HG03565 (cell line): ENCODE measurements around the gene CSRP3.
"Not testable (repeated sequence)": the region's sequence is repeated elsewhere in the genome, so short reads cannot be mapped to it uniquely, and the experiment has no call there.

Source experiments
- ATAC-seq: cut with Tn5 transposase; IDR thresholded peaks from one replicate; pipeline ENCODE4 v1.9.1; 2021; ENCODE audit warnings: mild to moderate bottlenecking, moderate library complexity; ENCODE audit not compliant: unreplicated experiment

Gene CSRP3

GRCh38 chr11:19191530-19192169, 10.1 kb downstream of the CSRP3 start:
- no peak for ATAC-seq

- ATAC-seq, result no peak
Observed at GRCh38 chr11:19187833-19188258, 13.9 kb downstream of the CSRP3 start.

- no peak for ATAC-seq
Observed at GRCh38 chr11:19187114-19187832, 14.5 kb downstream of the CSRP3 start.

- ATAC-seq, result no peak
Observed at GRCh38 chr11:19185516-19186052, 16.2 kb downstream of the CSRP3 start.

- no peak for ATAC-seq
Observed at GRCh38 chr11:19185036-19185435, 16.7 kb downstream of the CSRP3 start.

DNA sequence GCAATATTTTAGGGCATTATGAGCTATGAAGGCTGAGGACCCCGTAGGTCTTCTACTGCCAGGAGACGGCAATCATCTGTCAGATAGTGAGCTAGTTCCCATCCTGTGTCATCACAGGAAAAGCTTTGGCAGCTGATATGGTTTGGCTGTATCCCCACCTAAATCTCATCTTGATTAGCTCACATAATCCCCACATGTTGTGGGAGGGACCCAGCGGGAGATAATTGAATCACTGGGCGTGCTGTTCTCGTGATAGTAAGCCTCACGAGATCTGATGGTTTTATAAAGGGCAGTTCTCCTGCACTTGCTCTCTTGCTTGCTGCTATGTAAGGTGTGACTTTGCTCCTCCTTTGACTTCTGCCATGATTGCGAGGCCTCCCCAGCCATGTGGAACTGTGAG, 18.1 kb downstream of the CSRP3 start:
- ATAC-seq, result no peak

DNA sequence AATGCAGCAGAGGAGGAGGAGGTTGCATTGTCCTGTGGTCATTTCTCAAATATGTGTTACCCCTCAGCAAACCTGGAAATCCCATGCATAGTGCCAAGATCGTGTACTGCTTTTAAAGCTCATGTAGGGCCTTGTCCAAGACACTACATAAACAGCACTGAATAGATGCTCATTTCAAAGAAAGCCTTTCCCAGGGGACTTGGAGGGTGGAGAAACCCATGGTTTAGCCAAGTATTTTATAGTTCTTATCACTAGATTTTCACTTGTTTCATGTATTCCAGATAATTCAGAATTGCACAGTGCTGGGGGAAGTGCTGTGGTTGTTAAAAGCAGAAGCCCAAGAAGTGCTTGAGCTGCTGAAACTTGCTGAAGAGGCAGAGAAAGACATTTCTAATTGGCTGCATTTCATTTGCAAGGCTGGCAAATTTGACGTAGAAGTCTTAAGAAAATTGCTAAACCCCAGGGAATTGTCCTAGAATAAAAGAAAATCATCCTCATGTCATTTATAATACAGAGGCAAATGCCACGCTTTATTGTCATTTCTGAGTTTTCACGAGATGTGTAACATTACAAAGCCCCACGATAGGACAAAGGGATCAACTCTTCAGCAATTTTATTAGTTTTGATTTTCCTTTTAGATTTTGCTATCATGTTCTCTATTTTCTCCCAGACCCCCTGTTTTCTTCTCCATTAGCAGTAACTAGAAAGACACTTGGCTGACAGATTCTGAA, 20.1 kb downstream of the CSRP3 start:
- no peak for ATAC-seq

- ATAC-seq, result no peak
Observed at GRCh38 chr11:19176629-19177186, 25.1 kb downstream of the CSRP3 start.

DNA sequence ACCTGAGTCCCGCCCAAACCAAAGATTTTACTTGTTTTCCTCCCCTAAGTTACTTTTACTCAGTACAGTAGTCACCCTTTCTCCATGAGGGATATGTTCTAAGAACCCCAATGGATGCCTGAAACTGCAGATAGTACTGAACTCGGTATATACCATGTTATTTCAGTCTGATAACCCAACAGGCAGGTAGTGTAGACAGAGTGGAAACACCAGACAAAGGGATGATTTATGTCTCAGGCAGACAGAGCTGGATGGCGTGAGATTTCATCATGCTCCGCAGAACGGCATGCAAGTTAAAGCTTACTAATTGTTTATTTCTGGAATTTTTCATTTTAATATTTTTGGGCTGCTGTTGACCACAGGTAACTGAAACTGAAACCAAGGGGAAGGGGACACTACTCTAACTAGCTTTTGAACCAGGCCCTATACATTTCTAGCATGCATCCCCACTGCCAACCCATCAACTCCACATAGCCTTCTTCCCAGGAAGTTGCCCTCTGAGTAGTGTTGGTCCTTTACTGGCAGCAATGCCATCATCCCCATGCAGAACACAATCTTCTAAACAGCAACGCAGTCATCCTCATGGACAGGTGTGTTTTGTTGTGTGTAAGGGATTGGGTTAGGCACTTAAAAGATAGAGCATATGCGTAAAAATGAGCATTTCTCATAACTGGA, 27.7 kb downstream of the CSRP3 start:
- no peak for ATAC-seq

GRCh38 chr11:19173004-19173689, 28.6 kb downstream of the CSRP3 start:
- no peak for ATAC-seq

- ATAC-seq, result no peak
Observed at GRCh38 chr11:19168090-19168489, 33.7 kb downstream of the CSRP3 start.

GRCh38 chr11:19164881-19165280, 36.9 kb downstream of the CSRP3 start:
- no peak for ATAC-seq

DNA sequence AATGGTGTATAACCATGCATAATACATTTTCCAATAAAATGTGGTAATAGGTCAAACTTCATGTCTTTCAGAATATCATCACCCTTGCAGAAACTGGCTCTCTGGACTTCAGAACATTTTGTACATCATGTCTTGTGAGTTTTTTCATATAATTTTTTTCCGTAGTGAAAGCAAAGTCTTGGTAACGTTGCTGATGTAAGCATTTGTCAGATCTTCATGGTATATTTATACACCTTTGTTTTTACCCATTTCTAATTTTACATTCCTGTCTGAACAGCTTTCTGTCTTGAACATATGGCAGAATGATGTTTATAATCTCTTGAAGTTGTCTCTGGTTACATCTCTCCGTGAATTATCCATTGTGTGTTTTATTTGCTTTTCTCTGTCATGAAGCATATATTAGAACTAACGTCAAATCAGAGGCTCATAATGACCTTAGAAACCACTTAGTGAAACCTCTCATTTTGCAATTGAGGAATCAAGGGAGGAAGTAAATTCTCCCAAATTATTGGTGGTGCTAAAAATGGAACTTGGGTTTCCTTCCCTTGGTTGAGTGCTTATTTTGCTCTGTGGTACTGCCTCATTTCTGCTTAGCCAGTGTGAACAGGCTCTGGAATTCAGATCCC, 37.4 kb downstream of the CSRP3 start:
- ATAC-seq, result no peak

GRCh38 chr11:19163617-19164016, 38.2 kb downstream of the CSRP3 start:
- ATAC-seq, result no peak

DNA sequence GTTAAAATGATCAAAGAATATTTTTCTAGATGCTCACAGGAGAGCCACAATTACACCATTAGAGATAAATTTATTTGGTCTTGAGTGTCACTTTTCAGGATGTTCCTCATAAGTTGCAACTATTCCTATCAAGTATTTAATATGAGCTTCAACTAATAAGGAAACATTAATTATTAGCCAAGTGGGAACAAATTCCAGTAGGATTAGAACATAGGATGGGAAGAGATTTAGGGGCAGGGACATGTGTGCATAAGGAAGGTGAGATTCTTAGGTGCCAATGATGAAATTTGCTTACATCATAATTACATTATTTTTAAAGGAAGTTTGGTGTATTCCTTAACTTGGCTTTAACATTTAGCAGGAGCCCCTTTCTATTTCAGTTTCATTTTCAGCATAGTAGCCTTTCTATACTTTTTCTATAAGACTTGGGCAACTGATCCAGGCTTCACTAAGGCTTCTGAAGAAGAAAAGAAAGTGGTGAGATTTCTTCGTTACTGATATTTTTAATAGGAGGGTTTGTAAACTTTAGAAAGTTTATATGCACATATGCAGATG, 38.8 kb downstream of the CSRP3 start:
- ATAC-seq, result no peak

GRCh38 chr11:19161651-19162050, 40.1 kb downstream of the CSRP3 start:
- ATAC-seq, result no peak

DNA sequence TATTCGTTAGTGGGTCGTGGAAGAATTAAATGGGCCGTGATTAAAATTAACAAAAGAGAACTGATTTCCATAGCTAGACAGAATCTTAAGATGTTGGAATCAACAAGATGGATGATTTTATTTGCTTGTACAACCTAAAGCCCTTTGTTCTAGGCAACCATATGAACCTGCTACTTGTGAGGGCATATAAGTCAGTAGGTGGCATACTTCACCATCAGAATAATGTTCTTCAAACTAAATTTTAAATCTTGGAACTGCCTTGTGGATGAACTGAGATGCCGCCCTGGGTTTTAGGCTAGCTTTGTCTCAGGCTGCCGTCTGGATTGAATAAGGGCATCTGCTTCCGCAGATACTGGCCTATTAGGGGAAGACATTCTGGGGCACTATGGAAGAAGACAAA, 40.9 kb downstream of the CSRP3 start:
- ATAC-seq, result no peak

DNA sequence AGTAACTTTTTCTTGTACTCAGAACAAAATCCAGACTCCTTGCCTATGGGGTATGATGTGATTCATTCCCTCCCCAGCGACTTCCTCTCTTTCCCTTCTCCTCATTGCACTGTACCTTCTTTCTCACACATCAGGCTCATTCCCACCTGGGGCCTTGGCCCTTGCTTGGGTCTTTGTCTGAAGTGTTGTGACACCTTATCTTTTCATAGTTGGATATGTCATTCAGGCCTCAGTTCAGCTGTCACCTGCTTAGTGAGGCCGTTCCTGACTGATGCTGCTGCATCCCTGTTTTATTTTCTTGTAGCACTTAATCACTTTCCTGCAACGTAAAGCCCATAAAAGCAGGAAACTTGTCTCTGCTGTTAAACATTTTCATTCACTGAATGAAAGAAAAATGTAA, 44.9 kb downstream of the CSRP3 start:
- no peak for ATAC-seq

DNA sequence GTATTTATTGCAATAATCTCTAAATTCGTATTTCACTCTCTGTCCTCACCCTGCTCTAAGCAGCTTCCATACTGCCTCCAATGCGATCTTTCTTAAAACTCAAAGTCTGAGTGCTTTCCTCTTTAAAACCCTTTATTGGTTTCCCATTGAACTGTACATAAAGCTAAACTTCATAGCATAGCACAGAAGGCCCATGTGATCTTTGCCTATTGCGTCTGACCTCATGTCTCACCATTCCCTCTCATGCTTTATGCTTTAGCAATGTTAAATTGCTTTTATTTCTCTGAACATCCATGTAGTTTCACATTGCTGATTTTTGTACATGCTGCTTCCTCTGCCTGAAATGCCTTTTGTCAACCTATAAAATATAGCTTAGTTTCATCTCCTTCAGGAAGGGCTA, 56.5 kb downstream of the CSRP3 start:
- no peak for ATAC-seq

DNA sequence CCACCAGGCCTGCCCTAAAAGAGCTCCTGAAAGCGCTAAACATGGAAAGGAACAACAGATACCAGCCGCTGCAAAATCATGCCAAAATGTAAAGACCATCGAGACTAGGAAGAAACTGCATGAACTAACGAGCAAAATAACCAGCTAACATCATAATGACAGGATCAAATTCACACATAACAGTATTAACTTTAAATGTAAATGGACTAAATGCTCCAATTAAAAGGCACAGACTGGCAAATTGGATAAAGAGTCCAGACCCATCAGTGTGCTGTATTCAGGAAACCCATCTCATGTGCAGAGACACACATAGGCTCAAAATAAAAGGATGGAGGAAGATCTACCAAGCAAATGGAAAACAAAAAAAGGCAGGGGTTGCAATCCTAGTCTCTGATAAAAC, 64.9 kb downstream of the CSRP3 start:
- not testable (repeated sequence) for ATAC-seq
